Measurements from ENCODE around the gene HS6ST1.

The HS6ST1 gene

GRCh38 chr2:128233790-128234395 lies 84.8 kb downstream of the HS6ST1 start:
- H3K4me3 ChIP-seq (ENCODE audit: low read length) = peak overlapping the region; percentile 60
- no peaks in the 10 kb centered on the region for H3K9me3 ChIP-seq (ENCODE audit: control insufficient read depth, low read length)
- H3K4me1 ChIP-seq (ENCODE audit: control insufficient read depth, insufficient read depth, low read length) = no peaks in the 10 kb centered on the region
- H3K36me3 ChIP-seq (ENCODE audit: control insufficient read depth, insufficient read depth, low read length) = no peaks in the 10 kb centered on the region
- peaks cover 7% of the 10 kb centered on the region for H3K27me3 ChIP-seq (ENCODE audit: control insufficient read depth, insufficient read depth, low read length)
- H3K9ac ChIP-seq (ENCODE audit: low read length) = peak overlapping the region; percentile 85

GRCh38 chr2:128232965-128233789 lies 85.5 kb downstream of the HS6ST1 start:
- Histone ChIP-seq H3K27me3 (ENCODE audit: control insufficient read depth, insufficient read depth, low read length) (peaks cover 7% of the 10 kb centered on the region), H3K4me1 (ENCODE audit: control insufficient read depth, insufficient read depth, low read length) (no peaks in the 10 kb centered on the region), H3K36me3 (ENCODE audit: control insufficient read depth, insufficient read depth, low read length) (no peaks in the 10 kb centered on the region), H3K9me3 (ENCODE audit: control insufficient read depth, low read length) (no peaks in the 10 kb centered on the region), H3K4me3 (ENCODE audit: low read length) (peak overlapping the region; percentile 60), H3K9ac (ENCODE audit: low read length) (peak overlapping the region; percentile 85)

GRCh38 chr2:128228894-128229293 lies 89.8 kb downstream of the HS6ST1 start:
- no peaks in the 10 kb centered on the region for H3K36me3 ChIP-seq (ENCODE audit: control insufficient read depth, insufficient read depth, low read length)
- H3K4me3 ChIP-seq (ENCODE audit: low read length) = no peak overlapping the region
- peaks cover 7% of the 10 kb centered on the region for H3K27me3 ChIP-seq (ENCODE audit: control insufficient read depth, insufficient read depth, low read length)
- H3K9ac ChIP-seq (ENCODE audit: low read length) = no peak overlapping the region
- no peaks in the 10 kb centered on the region for H3K9me3 ChIP-seq (ENCODE audit: control insufficient read depth, low read length)
- no peaks in the 10 kb centered on the region for H3K4me1 ChIP-seq (ENCODE audit: control insufficient read depth, insufficient read depth, low read length)

GRCh38 chr2:128227862-128228261 lies 90.8 kb downstream of the HS6ST1 start:
- H3K36me3 ChIP-seq (ENCODE audit: control insufficient read depth, insufficient read depth, low read length) = no peaks in the 10 kb centered on the region
- H3K4me1 ChIP-seq (ENCODE audit: control insufficient read depth, insufficient read depth, low read length) = no peaks in the 10 kb centered on the region
- H3K4me3 ChIP-seq (ENCODE audit: low read length) = no peak overlapping the region

GRCh38 chr2:128219891-128220290 lies 98.8 kb downstream of the HS6ST1 start:
- no peaks in the 10 kb centered on the region for H3K4me1 ChIP-seq (ENCODE audit: control insufficient read depth, insufficient read depth, low read length)
- no peaks in the 10 kb centered on the region for H3K9me3 ChIP-seq (ENCODE audit: control insufficient read depth, low read length)
- no peak overlapping the region for H3K4me3 ChIP-seq (ENCODE audit: low read length)
- no peaks in the 10 kb centered on the region for H3K27me3 ChIP-seq (ENCODE audit: control insufficient read depth, insufficient read depth, low read length)
- H3K9ac ChIP-seq (ENCODE audit: low read length) = no peak overlapping the region
- H3K36me3 ChIP-seq (ENCODE audit: control insufficient read depth, insufficient read depth, low read length) = no peaks in the 10 kb centered on the region

More at GRCh38 chr2:128227862-128228261, 90.8 kb downstream of the HS6ST1 start:
- no peaks in the 10 kb centered on the region for H3K9me3 ChIP-seq (ENCODE audit: control insufficient read depth, low read length)
- no peak overlapping the region for H3K9ac ChIP-seq (ENCODE audit: low read length)
- peaks cover 7% of the 10 kb centered on the region for H3K27me3 ChIP-seq (ENCODE audit: control insufficient read depth, insufficient read depth, low read length)

GRCh38 chr2:128217671-128218070 lies 101.0 kb downstream of the HS6ST1 start:
- no peak overlapping the region for H3K9ac ChIP-seq (ENCODE audit: low read length)
- no peaks in the 10 kb centered on the region for H3K36me3 ChIP-seq (ENCODE audit: control insufficient read depth, insufficient read depth, low read length)
- H3K4me3 ChIP-seq (ENCODE audit: low read length) = no peak overlapping the region
- H3K9me3 ChIP-seq (ENCODE audit: control insufficient read depth, low read length) = no peaks in the 10 kb centered on the region
- no peaks in the 10 kb centered on the region for H3K4me1 ChIP-seq (ENCODE audit: control insufficient read depth, insufficient read depth, low read length)
- no peaks in the 10 kb centered on the region for H3K27me3 ChIP-seq (ENCODE audit: control insufficient read depth, insufficient read depth, low read length)

- no peaks in the 10 kb centered on the region for H3K9me3 ChIP-seq (ENCODE audit: control insufficient read depth, low read length)
- H3K9ac ChIP-seq (ENCODE audit: low read length) = no peak overlapping the region
- H3K4me3 ChIP-seq (ENCODE audit: low read length) = no peak overlapping the region
- H3K27me3 ChIP-seq (ENCODE audit: control insufficient read depth, insufficient read depth, low read length) = no peaks in the 10 kb centered on the region
- no peaks in the 10 kb centered on the region for H3K4me1 ChIP-seq (ENCODE audit: control insufficient read depth, insufficient read depth, low read length)
- no peaks in the 10 kb centered on the region for H3K36me3 ChIP-seq (ENCODE audit: control insufficient read depth, insufficient read depth, low read length)
Observed at GRCh38 chr2:128215897-128216642, 102.6 kb downstream of the HS6ST1 start.
